ENCODE measurements around the gene RNF217. TPM values are rescaled to one million over a fixed set of nuclear protein-coding genes. Genes with fewer than 3 reads are reported as not detected.
"Not testable (repeated sequence)": the region's sequence is repeated elsewhere in the genome, so short reads cannot be mapped to it uniquely, and the experiment has no call there.

RNF217 gene
- total RNA-seq, 2 donors from 2014 or later = 8.6 to 15.5 TPM

DNA sequence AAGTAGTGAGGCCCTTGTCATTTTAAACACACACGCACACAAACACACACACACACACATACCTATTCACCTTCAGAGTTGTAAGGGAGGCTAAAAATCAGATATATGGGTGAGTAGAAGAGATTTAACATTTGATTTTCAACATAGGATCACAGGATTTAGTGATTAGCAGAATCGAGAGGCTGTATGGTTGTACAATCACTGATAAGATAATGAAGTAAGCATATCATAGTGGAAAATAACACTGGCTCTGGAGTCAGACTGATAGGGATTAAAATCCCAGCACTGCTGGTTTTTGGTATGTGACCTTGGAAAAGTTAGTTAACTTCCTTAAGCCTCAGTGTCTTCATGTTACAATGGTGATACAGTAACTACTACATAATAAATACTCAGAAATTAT is 40.8 kb downstream of the RNF217 start:
- no peak for ATAC-seq
- no peak for DNase-seq
- intact Hi-C loops (cut with DNase I, micrococcal nuclease) = no loop called here

DNA sequence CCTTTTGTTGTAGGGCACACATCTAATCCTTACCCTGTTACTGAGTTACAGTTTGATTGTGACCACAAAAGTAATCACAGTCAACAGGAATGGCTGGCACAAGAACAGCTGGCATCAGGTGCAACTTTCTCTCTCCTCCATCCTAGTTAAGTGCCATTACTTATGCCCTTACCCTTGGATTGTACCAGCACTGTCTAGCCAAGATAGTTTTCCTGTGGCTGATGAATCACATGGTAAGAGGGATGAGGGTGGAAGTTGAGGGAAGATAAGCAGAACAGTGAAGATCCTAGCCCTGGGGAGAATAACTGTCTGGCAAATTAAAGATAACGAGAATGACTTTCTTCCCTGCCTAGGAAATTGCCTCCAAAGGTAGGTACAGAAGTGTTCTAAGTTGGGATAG is 42.0 kb downstream of the RNF217 start:
- no peak for ATAC-seq
- no peak for DNase-seq
- intact Hi-C loops (cut with DNase I, micrococcal nuclease) = no loop called here

DNA sequence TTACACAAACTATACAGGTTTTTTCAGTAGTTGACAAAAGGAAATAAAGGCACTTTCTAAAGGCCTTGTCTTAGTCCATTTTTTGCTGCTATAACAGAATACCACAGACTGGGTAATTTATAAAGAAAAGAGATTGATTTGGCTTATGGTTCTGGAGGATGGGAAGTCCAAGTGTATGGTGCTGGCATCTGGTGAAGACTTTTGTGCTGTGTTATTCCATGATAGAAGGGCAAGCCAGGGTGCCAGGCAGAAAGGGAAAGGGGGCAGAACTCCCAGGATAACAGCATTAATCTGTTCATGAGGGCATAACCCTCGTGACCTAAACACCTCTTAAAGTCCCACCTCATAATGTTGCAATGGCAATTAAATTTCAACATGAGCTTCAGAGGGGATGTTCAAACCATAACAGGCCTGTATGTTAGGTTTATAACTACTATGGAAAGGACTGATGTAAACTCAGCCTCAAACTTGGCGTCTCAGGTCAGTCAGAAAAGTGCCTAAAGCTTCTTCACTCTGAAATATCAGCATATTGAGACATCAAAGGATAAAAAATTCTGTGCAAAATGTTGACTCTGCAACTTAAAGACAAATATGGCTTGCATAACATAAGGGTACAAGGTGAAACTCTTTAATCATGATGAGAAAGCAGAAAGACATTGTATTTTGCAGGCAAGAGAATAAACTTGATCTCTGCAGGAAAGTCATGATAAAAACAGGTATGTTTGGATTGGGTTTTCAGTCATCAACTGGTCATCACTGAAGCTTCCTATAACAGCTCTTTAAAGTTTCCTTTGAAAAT is 42.8 kb downstream of the RNF217 start:
- DNase-seq (no peak), ATAC-seq (no peak)
- intact Hi-C loops (cut with DNase I, micrococcal nuclease) = no loop called here

DNA sequence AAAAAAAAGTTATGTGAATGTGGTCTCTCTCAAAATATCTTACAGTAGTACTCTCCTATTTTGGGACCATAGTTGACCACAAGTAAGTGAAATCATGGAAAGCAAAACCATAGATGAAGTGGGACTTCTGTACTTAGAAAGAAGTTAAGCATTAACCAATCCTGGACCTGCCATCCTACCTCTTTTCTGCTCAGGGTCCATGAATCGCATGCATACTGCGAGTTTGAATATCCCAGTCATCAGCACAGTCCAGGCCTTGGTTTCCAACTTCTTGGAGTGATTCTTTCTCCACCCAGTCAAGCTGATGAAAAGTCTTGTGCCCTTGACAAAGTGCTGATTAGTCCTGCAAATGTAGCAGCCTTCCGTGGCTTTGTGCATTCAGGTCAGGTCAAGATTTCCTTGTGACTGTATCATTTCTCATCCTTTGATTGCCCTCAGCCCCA is 46.0 kb downstream of the RNF217 start:
- ATAC-seq (peak; percentile 20), DNase-seq (no peak)
- intact Hi-C loops (cut with DNase I, micrococcal nuclease) = no loop called here

DNA sequence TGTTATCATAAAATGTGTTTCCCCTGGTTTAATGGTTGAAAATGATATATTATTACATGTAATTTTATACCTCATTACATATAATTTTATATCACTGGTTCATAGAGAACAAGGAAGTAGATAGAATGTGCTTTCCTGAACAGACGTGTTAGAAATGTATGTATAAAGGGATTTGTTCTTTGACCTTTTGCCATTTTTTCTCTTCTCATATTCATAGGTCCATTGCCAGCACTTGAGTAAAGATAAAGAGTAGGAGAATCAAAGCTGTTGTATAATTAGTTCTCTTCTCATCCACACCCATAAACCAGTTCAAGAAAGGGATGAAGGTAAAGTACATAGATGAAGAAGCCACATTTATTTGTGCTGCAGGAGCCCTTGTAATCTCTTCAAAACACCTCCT is 46.7 kb downstream of the RNF217 start:
- intact Hi-C loops (cut with DNase I, micrococcal nuclease) = no loop called here
- ATAC-seq (peak; percentile 87), DNase-seq (no peak)

DNA sequence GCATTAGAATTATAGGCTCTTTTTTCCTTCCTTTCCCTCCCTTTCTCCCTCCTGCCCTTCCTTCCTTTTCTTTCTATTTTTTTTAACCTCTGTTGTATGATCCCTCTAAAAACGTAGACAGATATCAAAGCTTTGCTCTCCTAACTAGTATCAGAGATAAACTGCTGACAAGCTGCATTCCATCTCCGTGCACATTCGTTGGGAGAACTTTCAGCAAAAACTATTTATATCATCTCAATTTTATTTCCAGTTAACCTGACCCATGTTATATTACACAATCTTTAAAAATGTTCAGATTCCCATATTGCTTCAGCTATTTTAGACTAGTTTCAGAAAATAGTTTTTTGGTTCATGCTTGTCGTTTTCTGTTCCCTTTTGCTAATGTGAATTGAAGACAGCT is 47.3 kb downstream of the RNF217 start:
- DNase-seq (no peak), ATAC-seq (no peak)
- intact Hi-C loops (cut with DNase I, micrococcal nuclease) = no loop called here

DNA sequence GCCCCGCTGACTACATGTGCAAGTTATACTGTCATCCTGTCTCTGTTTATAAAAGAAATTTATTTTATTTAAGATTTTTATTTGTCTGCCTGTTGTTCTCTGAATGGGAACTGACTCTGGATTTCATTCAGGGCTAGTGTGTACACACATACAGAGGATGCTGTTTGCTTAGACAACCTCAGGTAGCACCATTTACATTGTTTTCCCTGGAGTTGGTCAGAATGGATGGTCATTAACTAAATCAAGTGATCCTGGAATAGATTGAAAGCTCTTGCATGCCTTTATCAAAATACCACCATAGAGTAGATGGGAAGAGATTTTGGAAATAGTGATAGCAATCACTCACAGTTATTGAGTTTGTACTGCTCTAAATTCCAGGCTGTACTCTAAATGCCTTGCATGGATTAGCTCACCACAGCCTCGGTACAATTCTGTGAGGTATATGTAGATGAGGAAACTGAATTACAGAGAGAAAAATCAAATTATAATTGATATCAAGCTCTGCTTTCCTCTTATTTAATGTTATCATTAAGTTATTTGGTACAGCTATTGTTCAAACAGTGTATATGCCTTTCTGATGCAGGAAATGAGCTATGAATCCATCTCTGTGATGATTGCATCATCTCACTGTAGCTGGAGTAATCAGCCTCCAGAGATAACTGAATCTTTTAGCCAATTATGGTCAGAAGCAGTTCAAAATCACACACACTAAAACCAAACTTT is 51.9 kb downstream of the RNF217 start:
- no peak for ATAC-seq
- no peak for DNase-seq
- intact Hi-C loops (cut with DNase I, micrococcal nuclease) = no loop called here

DNA sequence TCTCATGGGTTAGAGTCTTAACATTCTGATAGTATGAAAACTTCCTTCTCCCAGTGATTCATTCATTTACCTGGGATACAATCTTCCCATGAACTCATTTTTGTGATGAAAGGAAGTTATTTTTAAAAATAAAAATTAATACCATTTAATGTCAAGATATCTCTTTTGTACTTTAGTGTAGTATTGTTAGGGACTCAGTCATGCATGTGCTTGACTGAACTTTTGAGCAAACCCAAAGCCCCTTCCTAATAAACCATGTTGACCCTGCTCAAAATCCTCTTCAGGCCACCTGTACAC is 52.4 kb downstream of the RNF217 start:
- intact Hi-C loops (cut with DNase I, micrococcal nuclease) = no loop called here
- ATAC-seq (no peak), DNase-seq (no peak)

DNA sequence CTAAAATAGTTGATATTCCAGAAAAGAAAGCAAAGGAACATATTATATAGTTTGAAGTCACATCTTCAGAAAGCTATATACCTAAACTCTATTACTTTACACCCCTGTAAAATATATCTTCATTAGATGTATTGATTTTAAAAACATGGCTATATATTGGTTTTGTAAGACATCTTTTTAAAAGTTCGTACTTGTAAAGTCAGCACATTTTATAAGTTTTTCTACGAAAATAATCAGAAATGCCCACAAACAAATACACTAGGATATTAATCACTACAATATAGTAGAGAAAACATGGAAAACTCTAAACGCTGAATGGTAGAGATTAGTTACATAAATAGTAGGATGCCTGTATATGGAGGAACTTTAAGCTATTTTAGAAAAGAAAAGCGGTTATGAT is 52.9 kb downstream of the RNF217 start:
- no peak for ATAC-seq
- intact Hi-C loops (cut with DNase I, micrococcal nuclease) = no loop called here
- DNase-seq = no peak

DNA sequence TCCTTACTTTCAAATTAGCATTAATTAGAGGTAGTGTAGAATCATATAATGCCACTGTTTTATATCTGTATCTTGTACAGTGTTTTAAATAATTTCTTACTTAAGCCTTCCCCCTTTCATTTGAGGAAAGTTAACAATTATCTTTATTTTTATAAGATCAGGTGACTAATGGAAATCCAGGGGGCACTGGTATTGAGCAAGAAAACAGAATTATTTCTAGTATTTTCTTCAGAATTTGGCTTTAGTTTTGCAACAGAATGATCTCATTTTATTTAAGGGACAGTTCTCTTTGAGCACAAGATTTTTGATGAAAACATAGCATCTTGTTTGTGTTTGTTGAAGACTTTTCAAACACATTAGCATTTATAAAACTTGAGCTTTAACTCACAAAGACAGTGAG is 55.9 kb downstream of the RNF217 start:
- no peak for ATAC-seq
- intact Hi-C loops (cut with DNase I, micrococcal nuclease) = no loop called here

DNA sequence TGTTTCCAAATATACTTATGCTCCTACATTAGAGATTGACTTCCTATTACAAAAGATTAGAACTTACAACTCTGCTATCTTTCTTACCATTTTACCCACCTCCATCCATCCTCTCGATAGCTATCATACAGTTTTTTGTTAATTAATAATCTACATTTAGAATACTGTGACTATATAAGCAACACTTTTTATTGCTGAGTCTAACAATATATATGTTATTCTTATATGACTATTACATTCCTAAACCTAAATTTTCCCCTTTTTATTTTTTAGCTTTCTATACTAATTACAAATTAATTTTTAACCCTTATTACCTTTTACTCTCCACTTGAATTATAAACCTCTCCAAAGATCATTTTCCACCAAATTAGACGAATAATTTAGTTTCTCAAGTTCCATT is 57.0 kb downstream of the RNF217 start:
- intact Hi-C loops (cut with DNase I, micrococcal nuclease) = no loop called here
- DNase-seq (no peak), ATAC-seq (no peak)

More for the DNA sequence above, 55.9 kb downstream of the RNF217 start:
- DNase-seq = no peak

DNA sequence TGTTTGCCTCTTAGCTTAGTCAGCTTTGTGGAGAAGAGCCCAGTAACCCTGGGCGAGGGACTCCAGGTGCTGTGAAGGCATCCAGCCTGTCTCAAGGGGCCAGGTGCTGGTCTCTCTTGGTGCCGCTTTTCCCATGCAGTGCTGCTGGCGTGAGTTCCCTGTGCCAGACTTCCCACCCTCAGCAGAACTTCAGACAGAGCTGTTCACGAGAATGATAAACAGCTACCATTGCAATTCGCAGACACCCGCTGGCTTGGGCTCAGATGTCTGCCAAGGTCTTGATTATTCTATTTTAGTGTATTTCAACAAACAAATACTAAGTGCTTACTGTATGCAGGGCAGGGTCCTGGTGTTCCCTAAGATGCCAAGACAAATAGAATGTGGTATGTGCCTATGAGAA is 57.7 kb downstream of the RNF217 start:
- no peak for DNase-seq
- ATAC-seq = no peak
- intact Hi-C loops (cut with DNase I, micrococcal nuclease) = no loop called here

DNA sequence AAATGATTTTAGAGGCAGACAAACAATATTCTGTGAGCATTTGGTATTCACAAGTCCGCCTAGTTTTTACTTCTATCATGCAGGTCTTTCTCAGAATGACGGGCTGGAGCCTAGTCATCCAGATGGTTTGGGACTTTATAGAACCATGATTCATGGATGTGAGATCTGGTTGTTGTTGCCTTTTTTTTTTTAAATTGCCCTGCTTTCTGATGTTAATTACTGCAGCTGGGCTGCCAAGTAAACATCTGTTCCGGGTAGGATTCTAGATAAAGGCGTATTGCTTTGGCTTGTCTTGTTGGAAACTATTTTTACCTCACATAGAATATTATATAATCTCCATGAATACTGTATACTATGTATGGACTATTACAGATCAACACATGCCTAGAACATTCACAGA is 58.1 kb downstream of the RNF217 start:
- DNase-seq (no peak), ATAC-seq (peak; percentile 58)
- intact Hi-C loops (cut with DNase I, micrococcal nuclease) = no loop called here

DNA sequence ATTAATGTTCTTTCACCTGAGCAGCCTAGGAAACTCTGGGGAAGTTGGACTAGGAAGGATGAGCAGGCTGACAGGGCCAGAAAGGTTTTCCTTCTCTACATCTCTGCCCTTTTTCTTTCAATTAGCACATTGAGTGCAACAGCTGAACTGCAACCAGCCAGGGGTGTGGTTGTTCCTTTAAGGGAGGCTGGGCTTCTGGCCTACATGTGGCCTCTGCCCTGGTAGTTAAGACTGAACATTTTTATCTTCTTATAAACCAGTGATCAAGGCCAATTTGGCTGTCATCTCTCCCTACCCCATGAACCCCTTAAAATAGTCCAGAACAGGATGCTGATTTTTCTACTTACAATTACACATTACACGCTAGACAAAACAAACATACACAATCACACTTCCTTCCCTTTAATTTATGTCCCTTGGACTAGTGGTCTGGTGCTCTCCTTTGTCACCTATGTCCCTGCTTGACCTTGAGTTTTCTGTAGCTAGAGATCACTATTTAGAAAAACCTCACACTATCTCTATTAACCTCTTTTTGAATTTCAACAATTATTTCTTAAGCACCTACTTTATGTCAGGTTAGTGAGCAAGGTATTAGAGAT is 60.3 kb downstream of the RNF217 start:
- intact Hi-C loops (cut with DNase I, micrococcal nuclease) = no loop called here
- ATAC-seq = peak; percentile 89
- peak in 1 of 2 donors; percentile 31 for DNase-seq

DNA sequence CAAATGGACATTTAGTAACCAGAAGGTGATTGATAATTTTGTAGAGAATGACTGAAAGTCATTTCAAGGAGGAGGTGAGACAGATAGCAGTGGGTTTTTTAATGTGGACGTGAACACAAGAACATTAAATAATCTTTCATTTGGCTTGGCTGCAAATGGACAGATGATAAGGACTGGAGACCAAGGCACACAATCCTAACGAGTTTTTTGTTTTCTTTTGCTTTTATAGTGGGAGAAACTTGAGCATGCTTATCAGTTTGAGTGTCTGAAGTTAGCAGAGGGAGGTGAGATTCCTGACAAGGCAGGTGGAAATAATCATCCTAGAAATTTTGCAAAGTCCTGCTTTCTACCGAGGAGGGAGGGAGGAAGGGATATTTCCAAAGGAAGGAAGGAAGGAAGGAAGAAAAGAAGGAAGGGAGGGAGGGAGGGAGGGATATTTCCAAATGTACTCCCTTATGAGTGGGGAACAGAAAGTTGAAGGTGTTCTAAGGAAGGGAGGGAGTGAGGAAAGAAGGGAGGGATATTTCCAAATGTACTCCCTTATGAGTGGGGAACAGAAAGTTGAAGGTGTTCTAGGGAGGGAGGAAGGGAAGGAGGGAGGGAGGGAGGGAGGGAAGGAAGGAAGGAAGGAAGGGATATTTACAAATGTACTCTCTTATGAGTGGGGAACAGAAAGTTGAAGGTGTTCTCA is 63.1 kb downstream of the RNF217 start:
- intact Hi-C loops (cut with DNase I, micrococcal nuclease) = no loop called here
- ATAC-seq = no peak

DNA sequence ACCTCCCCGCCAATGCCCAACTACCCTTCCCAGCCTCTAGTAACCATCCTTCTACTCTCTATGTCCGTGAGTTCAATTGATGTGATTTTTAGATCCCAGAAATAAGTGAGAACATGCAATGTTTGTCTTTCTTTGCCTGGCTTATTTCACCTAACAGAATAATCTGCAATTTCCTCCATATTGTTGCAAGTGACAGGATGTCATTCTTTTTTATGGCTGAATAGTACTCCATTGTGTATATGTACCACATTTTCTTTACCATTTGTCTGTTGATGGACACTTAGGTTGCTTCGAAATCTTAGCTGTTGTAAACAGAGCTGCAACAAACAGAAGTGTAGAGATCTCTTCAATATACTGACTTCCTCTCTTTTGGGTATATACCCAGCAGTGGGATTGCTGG is 65.0 kb downstream of the RNF217 start:
- DNase-seq (no peak), ATAC-seq (no peak)
- intact Hi-C loops (cut with DNase I, micrococcal nuclease) = no loop called here

More for the DNA sequence above, 63.1 kb downstream of the RNF217 start:
- no peak for DNase-seq

DNA sequence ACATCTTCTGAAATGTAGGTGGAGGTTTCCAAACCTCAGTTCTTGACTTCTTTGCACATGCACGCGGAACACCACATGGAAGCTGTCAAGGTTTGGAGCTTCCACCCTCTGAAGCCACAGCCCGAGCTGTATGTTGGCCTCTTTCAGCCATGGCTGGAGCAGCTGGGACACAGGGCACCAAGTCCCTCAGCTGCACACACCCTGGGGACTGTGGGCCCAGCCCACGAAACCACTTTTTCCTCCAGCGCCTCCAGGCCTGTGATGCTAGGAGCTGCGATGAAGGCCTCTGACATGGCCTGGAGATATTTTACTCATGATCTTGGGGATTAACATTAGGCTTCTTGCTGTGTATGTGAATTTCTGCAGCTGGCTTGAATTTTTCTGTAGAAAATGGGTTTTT is 68.7 kb downstream of the RNF217 start:
- ATAC-seq = no peak
- intact Hi-C loops (cut with DNase I, micrococcal nuclease) = no loop called here
- no peak for DNase-seq

DNA sequence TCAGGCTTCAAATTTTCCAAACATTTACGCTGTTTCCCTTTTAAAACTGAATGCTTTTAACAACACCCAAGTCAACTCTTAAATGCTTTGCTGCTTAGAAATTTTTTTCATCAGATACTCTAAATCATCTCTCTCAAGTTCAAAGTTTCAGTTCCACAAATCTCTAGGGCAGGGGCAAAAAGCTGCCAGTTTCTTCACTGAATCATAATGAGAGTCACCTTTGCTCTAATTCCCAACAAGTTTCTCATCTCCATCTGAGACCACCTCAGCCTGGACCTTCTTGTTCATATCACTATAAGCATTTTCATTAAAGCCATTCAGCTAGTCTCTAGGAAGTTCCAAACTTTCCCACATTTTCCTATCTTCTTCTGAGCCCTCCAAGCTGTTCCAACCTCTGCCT is 69.1 kb downstream of the RNF217 start:
- DNase-seq = no peak
- ATAC-seq = no peak
- intact Hi-C loops (cut with DNase I, micrococcal nuclease) = no loop called here

DNA sequence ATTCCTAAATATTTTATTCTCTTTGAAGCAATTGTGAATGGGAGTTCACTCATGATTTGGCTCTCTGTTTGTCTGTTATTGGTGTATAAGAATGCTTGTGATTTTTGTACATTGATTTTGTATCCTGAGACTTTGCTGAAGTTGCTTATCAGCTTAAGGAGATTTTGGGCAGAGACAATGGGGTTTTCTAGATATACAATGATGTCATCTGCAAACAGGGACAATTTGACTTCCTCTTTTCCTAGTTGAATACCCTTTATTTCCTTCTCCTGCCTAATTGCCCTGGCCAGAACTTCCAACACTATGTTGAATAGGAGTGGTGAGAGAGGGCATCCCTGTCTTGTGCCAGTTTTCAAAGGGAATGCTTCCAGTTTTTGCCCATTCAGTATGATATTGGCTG is 72.7 kb downstream of the RNF217 start:
- ATAC-seq; intact Hi-C loops (cut with DNase I, micrococcal nuclease); DNase-seq: not testable (repeated sequence)

DNA sequence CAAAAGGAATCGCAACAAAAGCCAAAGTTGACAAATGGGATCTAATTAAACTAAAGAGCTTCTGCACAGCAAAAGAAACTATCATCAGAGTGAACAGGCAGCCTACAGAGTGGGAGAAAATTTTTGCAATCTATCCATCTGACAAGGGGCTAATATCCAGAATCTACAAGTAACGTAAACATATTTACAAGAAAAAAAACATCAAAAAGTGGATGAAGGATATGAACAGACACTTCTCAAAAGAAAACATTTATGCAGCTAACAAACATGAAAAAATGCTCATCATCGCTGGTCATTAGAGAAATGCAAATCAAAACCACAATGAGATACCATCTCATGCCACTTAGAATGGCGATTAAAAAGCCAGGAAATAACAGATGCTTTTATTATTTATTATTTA is 74.2 kb downstream of the RNF217 start:
- intact Hi-C loops (cut with DNase I, micrococcal nuclease); DNase-seq; ATAC-seq: not testable (repeated sequence)
